CD4-positive, alpha-beta T cell treated with Interleukin-2 at 100 ng/mL for 4 hours (primary cell): ENCODE results near the gene GSTA2.
"Not testable (repeated sequence)": the region's sequence is repeated elsewhere in the genome, so short reads cannot be mapped to it uniquely, and the experiment has no call there.

ENCODE experiments used
- DNase-seq: peaks from one replicate; pipeline ENCODE4 v3.0.0-alpha.2; 2020; ENCODE audit warnings: low spot score

GSTA2 gene

GRCh38 chr6:52763322-52763916 is at the start of gene GSTA2:
Gene GSTA2, minus strand, starts transcription at chr6:52763475. Its CDS starts 5,528 bp downstream, at chr6:52757947.
- not testable (repeated sequence) for DNase-seq

- not testable (repeated sequence) for DNase-seq
These were observed 46.5 kb upstream of the GSTA2 start for GRCh38 chr6:52809777-52810176.

GRCh38 chr6:52808660-52809059 is 45.4 kb upstream of the GSTA2 start:
- no peak for DNase-seq

GRCh38 chr6:52803668-52804255 is 40.5 kb upstream of the GSTA2 start, which contains the start of gene GSTA1:
Gene GSTA1, minus strand, starts transcription at chr6:52803816. Its CDS starts 4,549 bp downstream, at chr6:52799267.
- not testable (repeated sequence) for DNase-seq

- no peak for DNase-seq
These were observed 39.5 kb upstream of the GSTA2 start for GRCh38 chr6:52802806-52803205.

- no peak for DNase-seq
These were observed 38.0 kb upstream of the GSTA2 start for GRCh38 chr6:52801188-52801841.

GRCh38 chr6:52799272-52799671 is 36.0 kb upstream of the GSTA2 start:
- not testable (repeated sequence) for DNase-seq

- not testable (repeated sequence) for DNase-seq
These were observed 31.1 kb upstream of the GSTA2 start for GRCh38 chr6:52794366-52794765.

- DNase-seq = no peak
These were observed 27.6 kb upstream of the GSTA2 start for GRCh38 chr6:52790861-52791260.

- not testable (repeated sequence) for DNase-seq
These were observed 26.4 kb upstream of the GSTA2 start for GRCh38 chr6:52789658-52790057.

- no peak for DNase-seq
These were observed 25.2 kb upstream of the GSTA2 start for GRCh38 chr6:52788478-52788877.

- no peak for DNase-seq
These were observed 24.6 kb upstream of the GSTA2 start for GRCh38 chr6:52787917-52788316.

- no peak for DNase-seq
These were observed 23.1 kb upstream of the GSTA2 start for GRCh38 chr6:52786249-52786956.

GRCh38 chr6:52782696-52783274 is 19.5 kb upstream of the GSTA2 start:
- not testable (repeated sequence) for DNase-seq

GRCh38 chr6:52782209-52782608 is 18.9 kb upstream of the GSTA2 start:
- DNase-seq = not testable (repeated sequence)

- DNase-seq = no peak
These were observed 16.0 kb upstream of the GSTA2 start for GRCh38 chr6:52779237-52779636.

- not testable (repeated sequence) for DNase-seq
These were observed 13.6 kb upstream of the GSTA2 start for GRCh38 chr6:52776711-52777351.

- DNase-seq = not testable (repeated sequence)
These were observed 6.1 kb upstream of the GSTA2 start for GRCh38 chr6:52769399-52769798.

- DNase-seq = not testable (repeated sequence)
These were observed 4.4 kb upstream of the GSTA2 start for GRCh38 chr6:52767658-52768057.

- not testable (repeated sequence) for DNase-seq
These were observed 1.4 kb downstream of the GSTA2 start for GRCh38 chr6:52761673-52762491.
